Endothelial cell (in vitro differentiated cells): ENCODE data around the gene CNTNAP1. TPM values are rescaled to one million over a fixed set of nuclear protein-coding genes. Genes with fewer than 3 reads are reported as not detected.
"Not testable (repeated sequence)": the region's sequence is repeated elsewhere in the genome, so short reads cannot be mapped to it uniquely, and the experiment has no call there.

Experiments
- DNase-seq: peaks from one replicate; pipeline ENCODE4 v3.0.0; 2021; ENCODE audit warnings: low spot score
- H3K27ac Mint-ChIP-seq: one replicate; pipeline ENCODE4 v1.8.0; 2021; ENCODE audit warnings: mixed read lengths, inconsistent platforms; ENCODE audit not compliant: unreplicated experiment
- H3K27me3 Mint-ChIP-seq: one replicate; pipeline ENCODE4 v1.8.0; 2021; ENCODE audit warnings: mild to moderate bottlenecking, moderate library complexity, mixed read lengths, inconsistent platforms; ENCODE audit not compliant: unreplicated experiment
- H3K36me3 Mint-ChIP-seq: one replicate; pipeline ENCODE4 v1.8.0; 2021; ENCODE audit warnings: mild to moderate bottlenecking, low read depth, mixed read lengths, inconsistent platforms; ENCODE audit not compliant: unreplicated experiment
- H3K4me1 Mint-ChIP-seq: one replicate; pipeline ENCODE4 v1.8.0; 2021; ENCODE audit warnings: mild to moderate bottlenecking, mixed read lengths, inconsistent platforms; ENCODE audit not compliant: unreplicated experiment
- H3K4me3 Mint-ChIP-seq: one replicate; pipeline ENCODE4 v1.8.0; 2021; ENCODE audit warnings: mild to moderate bottlenecking, mixed read lengths, inconsistent platforms; ENCODE audit not compliant: unreplicated experiment
- H3K9me3 Mint-ChIP-seq: one replicate; pipeline ENCODE4 v1.8.0; 2021; ENCODE audit warnings: mixed read lengths, inconsistent platforms; ENCODE audit not compliant: unreplicated experiment
- total RNA-seq: library from RNA; stranded (reverse); fragmentation: NEBNext Ultra II Directional; extraction: Animal tissue kit (Norgen Biotek cat#: 25700); gene quantifications from one replicate; pipeline ENCODE4 v1.2.1, GENCODE V29; 2021; ENCODE audit not compliant: unreplicated experiment
- TF ChIP-seq, protein P1 (sequence below): fragments of 200-600 bp; sonication (generic); IDR thresholded peaks from one replicate; pipeline ENCODE4 v1.5.0; 2021; ENCODE audit warnings: antibody characterized with exemption; ENCODE audit not compliant: unreplicated experiment

Gene CNTNAP1
- total RNA-seq, 1 donor from 2014 or later: 8.9 TPM

DNA sequence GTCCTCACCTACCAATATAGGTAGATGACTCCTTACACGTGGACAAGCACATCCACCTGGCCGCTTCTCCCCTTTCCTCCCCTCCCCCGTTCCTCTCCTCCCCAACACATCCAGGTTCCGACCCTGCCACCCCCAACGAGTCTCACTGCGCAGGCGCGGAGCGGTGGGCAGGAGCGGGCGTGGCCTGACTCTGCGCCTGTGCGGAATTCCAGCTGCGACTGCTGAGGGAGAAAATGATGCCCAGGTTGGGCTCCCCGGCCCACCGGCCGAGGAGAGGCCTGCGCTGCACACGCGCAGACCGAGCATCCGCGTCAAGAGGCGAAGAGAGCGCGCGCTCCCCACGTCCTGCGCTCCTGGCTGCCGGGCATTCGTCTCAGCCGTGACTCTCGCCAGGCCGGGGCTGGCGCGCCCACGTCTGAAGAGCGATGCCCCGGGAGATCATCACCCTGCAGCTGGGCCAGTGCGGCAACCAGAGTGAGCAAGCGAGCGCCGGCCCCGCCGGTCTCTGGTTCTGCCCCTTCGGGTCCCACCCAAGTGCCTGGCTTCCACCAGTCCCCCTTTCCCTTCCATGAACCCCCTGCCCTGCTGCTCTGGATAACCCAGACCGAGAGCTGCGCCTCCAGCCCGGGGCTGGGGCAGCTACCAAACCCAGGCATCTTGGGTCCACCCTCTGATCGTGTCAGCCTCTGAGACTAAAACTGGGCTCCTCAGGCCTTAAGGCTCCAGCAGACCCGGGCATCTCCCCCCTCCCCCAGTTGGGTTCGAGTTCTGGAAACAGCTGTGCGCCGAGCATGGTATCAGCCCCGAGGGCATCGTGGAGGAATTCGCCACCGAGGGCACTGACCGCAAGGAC is 23.0 kb upstream of the CNTNAP1 start, which contains the start of gene TUBG2:
TSS of gene TUBG2 (plus strand) at position 206 of the 853 bp plus-strand sequence. CDS start at position 426, 220 bp downstream.
- Mint-ChIP-seq H3K4me1 (peaks cover 8% of the 10 kb centered on the region), H3K9me3 (no peaks in the 10 kb centered on the region), H3K4me3 (peak within 1 kb of the TSS; percentile 89), H3K27ac (peak within 1 kb of the TSS; percentile 13), H3K27me3 (peaks cover 7% of the 10 kb centered on the region), H3K36me3 (peaks cover 6% of the 10 kb centered on the region)
- DNase-seq: peak; percentile 86
- TF ChIP-seq, protein P1, sequence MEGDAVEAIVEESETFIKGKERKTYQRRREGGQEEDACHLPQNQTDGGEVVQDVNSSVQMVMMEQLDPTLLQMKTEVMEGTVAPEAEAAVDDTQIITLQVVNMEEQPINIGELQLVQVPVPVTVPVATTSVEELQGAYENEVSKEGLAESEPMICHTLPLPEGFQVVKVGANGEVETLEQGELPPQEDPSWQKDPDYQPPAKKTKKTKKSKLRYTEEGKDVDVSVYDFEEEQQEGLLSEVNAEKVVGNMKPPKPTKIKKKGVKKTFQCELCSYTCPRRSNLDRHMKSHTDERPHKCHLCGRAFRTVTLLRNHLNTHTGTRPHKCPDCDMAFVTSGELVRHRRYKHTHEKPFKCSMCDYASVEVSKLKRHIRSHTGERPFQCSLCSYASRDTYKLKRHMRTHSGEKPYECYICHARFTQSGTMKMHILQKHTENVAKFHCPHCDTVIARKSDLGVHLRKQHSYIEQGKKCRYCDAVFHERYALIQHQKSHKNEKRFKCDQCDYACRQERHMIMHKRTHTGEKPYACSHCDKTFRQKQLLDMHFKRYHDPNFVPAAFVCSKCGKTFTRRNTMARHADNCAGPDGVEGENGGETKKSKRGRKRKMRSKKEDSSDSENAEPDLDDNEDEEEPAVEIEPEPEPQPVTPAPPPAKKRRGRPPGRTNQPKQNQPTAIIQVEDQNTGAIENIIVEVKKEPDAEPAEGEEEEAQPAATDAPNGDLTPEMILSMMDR: no peak

DNA sequence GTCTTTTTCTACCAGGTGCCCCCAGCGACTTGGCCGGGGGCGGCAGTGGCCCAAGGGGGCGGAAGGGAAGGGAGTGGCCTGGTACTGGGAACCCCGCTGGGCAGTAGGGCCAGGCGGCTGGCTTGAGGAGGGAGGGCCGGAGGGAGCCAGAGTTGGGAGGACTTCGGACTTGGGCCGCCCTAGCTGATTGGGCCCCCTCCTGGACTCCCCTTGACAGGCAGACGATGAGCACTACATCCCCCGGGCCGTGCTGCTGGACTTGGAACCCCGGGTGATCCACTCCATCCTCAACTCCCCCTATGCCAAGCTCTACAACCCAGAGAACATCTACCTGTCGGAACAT is 22.4 kb upstream of the CNTNAP1 start:
- H3K9me3 Mint-ChIP-seq, H3K36me3 Mint-ChIP-seq, DNase-seq, H3K4me1 Mint-ChIP-seq, H3K27me3 Mint-ChIP-seq, H3K27ac Mint-ChIP-seq: not testable (repeated sequence)
- peak overlapping the region; percentile 89 for H3K4me3 Mint-ChIP-seq

DNA sequence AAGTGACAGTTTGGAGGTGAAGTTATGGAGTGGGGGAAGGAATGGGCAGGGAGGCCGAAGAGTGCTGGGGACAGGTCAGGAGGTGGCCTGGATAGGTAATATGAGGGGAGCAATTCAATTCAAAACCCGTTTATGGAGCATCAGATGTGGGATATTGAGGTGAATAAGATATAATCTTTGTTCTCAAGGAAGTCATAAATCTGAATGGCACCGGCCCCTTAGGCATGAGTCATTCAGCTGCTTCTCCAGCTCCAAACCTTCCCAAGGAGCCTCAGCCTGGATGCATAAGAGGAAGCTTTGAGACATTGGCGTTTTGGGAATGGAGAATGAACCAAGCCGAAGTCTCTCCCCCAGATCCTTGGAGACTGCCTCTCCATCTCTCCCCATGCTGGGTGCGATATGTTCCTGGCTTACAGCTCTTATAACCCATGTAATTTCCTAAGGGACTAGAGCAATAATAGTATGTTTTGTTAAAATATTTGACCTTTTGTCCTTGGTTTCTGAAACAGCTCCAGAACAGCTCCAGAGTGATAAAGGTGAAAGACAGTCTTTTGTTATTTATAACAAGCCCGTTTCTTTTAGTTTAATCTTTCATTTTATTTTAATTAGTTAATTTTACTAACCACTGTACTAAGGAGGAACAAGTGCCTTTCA is 21.5 kb upstream of the CNTNAP1 start:
- Mint-ChIP-seq H3K27ac (no peak overlapping the region), H3K4me3 (peak overlapping the region; percentile 0), H3K36me3 (peaks cover 6% of the 10 kb centered on the region), H3K27me3 (peaks cover 4% of the 10 kb centered on the region), H3K9me3 (no peaks in the 10 kb centered on the region), H3K4me1 (peaks cover 6% of the 10 kb centered on the region)
- no peak for DNase-seq
- TF ChIP-seq, protein P1: no peak

DNA sequence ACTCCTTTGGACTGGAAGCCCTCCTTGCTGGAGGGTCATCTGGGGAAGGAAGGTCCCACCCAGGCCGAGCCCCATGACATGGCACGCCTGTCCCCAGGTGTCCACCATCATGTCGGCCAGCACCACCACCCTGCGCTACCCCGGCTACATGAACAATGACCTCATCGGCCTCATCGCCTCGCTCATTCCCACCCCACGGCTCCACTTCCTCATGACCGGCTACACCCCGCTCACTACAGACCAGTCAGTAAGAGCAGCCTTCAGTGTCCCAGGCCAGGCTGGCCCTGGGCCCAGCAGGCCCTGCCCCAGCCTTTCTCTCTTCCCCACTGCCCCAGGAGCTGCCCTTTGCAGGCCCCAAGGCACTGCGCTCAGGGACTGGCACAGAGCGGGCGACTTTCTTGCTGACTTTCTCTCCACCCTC is 16.7 kb upstream of the CNTNAP1 start:
- Mint-ChIP-seq H3K27me3 (peaks cover 16% of the 10 kb centered on the region), H3K9me3 (no peaks in the 10 kb centered on the region), H3K36me3 (peaks cover 23% of the 10 kb centered on the region), H3K4me1 (no peaks in the 10 kb centered on the region), H3K4me3 (peak overlapping the region; percentile 70), H3K27ac (no peak overlapping the region)
- DNase-seq: no peak
- TF ChIP-seq, protein P1: no peak

DNA sequence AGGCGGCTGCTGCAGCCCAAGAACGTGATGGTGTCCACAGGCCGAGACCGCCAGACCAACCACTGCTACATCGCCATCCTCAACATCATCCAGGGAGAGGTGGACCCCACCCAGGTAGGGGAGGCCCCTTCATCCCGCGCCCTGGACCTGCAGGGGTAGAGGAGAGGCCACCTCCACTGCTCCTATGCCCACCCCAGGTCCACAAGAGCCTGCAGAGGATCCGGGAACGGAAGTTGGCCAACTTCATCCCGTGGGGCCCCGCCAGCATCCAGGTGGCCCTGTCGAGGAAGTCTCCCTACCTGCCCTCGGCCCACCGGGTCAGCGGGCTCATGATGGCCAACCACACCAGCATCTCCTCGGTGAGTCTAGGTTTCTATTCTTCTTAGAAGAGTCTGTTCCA is 16.2 kb upstream of the CNTNAP1 start:
- H3K4me3 Mint-ChIP-seq, H3K4me1 Mint-ChIP-seq, H3K27ac Mint-ChIP-seq, DNase-seq, H3K9me3 Mint-ChIP-seq: not testable (repeated sequence)
- Mint-ChIP-seq H3K36me3 (peaks cover 23% of the 10 kb centered on the region), H3K27me3 (peaks cover 16% of the 10 kb centered on the region)
